IPS-18a (cell line): ENCODE data around the gene IRS2.
A peak's percentile ranks its signal among the peaks of the same experiment; 100 is the strongest.
"Not testable (repeated sequence)": the region's sequence is repeated elsewhere in the genome, so short reads cannot be mapped to it uniquely, and the experiment has no call there.

Experiments
- H3K27ac ChIP-seq: one replicate; pipeline ENCODE4 v1.5.1; 2013; ENCODE audit warnings: low read length
- H3K27me3 ChIP-seq: one replicate; pipeline ENCODE4 v1.6.1; 2013; ENCODE audit warnings: mild to moderate bottlenecking, low read length; ENCODE audit not compliant: control insufficient read depth, insufficient read depth
- H3K36me3 ChIP-seq: one replicate; pipeline ENCODE4 v1.6.1; 2013; ENCODE audit warnings: low read depth, low read length; ENCODE audit not compliant: control insufficient read depth
- H3K4me1 ChIP-seq: one replicate; pipeline ENCODE4 v1.6.1; 2013; ENCODE audit warnings: low read depth, low read length; ENCODE audit not compliant: control insufficient read depth
- H3K4me3 ChIP-seq: one replicate; pipeline ENCODE4 v1.5.1; 2013; ENCODE audit warnings: low read length
- H3K9ac ChIP-seq: one replicate; pipeline ENCODE4 v1.6.1; 2013; ENCODE audit warnings: mild to moderate bottlenecking, low read length, moderate library complexity
- H3K9me3 ChIP-seq: one replicate; pipeline ENCODE4 v1.6.1; 2013; ENCODE audit warnings: low read depth, low read length; ENCODE audit not compliant: control insufficient read depth

Gene IRS2

DNA sequence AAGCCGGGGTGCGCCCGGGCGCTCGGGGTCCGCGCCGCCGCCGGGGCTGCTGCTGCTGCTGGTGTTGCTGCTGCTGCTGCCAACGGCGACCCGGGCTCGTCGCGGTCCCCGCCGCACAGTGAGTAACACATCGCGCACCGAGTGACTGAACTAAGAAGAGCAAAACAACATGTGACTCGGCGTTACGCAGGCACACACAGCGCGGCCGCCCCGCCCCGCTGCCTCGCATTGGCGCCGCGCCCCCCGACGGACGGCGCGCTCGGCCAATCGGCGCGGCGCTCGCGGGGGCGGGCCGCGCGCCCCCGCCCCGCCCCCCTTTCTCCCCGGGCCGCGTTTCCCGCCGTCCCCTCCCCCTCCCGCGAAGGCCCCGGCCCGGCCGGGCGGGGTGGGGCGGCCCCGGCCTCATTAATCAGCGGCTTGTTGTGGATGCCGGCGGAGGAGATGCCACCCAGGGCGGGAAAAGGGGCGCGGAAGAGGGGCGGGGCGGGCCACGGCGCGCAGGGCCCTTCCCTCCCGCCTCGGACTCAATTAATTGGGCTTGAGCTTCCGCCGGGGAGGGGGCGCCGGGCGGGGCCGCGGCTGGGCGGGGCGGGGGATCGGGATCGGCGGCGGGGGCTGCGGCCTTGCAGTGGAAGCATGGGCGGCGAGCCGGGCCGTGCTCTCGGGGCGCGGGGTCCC lies at the start of gene IRS2:
TSS of gene IRS2 (minus strand) at position 127 of the 678 bp plus-strand sequence. CDS start 530 bp downstream, outside the sequence.
- Histone ChIP-seq H3K27me3 (peaks cover 12% of the 10 kb centered on the region), H3K36me3 (no peaks in the 10 kb centered on the region), H3K9me3 (no peaks in the 10 kb centered on the region), H3K9ac (peak within 1 kb of the TSS; percentile 67), H3K4me1 (peaks cover 6% of the 10 kb centered on the region), H3K4me3 (peak within 1 kb of the TSS; percentile 72), H3K27ac (no peak within 1 kb of the TSS)

DNA sequence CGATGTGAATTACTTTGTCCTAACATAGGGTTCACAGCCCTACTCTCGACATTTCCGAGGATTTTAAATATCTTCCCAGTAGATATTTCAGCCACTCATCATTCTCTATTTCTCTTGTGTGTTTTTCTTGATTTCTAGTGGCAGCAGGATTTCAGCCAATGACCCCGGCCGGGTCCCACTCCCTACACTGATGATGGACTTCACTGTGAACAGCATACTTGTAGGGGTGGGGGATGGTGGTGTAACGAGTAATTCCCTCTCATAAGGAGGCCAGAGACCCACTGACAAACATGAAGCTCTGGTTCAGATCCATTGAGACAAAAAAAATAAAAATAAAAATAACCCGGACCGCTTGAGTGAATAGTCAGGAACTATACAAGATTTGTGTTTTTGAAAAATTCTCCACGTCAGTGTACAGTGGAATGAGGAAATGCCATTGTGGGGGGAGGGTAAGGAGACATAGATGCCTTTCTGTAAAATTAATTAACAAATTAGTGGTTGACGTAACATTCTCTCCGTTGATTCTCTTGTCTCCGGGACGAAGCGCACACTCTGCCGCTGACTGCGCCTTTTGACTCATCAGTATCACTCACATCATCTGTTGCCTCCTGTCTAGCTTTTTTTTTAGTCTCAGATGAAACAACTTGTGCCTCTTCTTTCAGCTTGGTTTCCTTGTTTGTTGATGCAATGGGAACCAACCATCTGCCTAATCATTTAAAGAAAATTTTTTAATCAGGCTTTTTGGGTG lies 48.8 kb upstream of the IRS2 start:
- H3K27ac ChIP-seq: no peak overlapping the region
- H3K9me3 ChIP-seq: no peaks in the 10 kb centered on the region
- H3K27me3 ChIP-seq: no peaks in the 10 kb centered on the region
- H3K9ac ChIP-seq: no peak overlapping the region
- H3K4me3 ChIP-seq: no peak overlapping the region
- H3K36me3 ChIP-seq: no peaks in the 10 kb centered on the region
- no peaks in the 10 kb centered on the region for H3K4me1 ChIP-seq

DNA sequence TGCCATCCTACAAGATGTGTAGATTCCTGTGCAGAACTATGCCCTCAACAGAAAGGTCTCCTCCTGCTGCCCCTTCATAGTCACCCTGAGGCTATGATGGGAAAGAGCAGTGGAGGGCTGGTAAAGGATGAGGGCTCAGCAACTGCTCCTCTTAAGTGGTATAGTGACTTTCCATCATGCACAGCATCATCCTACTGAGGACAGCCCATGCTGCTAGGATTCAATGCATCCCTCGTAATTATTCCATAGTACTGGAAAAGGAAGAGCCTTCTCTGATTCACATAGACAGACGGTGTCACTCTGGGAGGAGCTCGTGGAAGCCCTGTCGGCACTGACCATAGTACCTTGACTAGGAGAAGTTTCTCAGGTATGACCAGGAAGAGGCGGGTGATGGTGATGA lies 47.6 kb upstream of the IRS2 start:
- no peak overlapping the region for H3K9ac ChIP-seq

GRCh38 chr13:109833071-109833470 lies 46.7 kb upstream of the IRS2 start:
- no peak overlapping the region for H3K27ac ChIP-seq
- no peak overlapping the region for H3K9ac ChIP-seq
- no peaks in the 10 kb centered on the region for H3K27me3 ChIP-seq

More for the DNA sequence above, 47.6 kb upstream of the IRS2 start:
- Histone ChIP-seq H3K27ac (no peak overlapping the region), H3K4me1 (no peaks in the 10 kb centered on the region), H3K27me3 (no peaks in the 10 kb centered on the region), H3K4me3 (no peak overlapping the region), H3K9me3 (peaks cover 4% of the 10 kb centered on the region), H3K36me3 (no peaks in the 10 kb centered on the region)

GRCh38 chr13:109828591-109829316 lies 42.4 kb upstream of the IRS2 start:
- H3K36me3 ChIP-seq, H3K4me3 ChIP-seq, H3K4me1 ChIP-seq, H3K9ac ChIP-seq, H3K9me3 ChIP-seq, H3K27ac ChIP-seq, H3K27me3 ChIP-seq: not testable (repeated sequence)

More at GRCh38 chr13:109833071-109833470, 46.7 kb upstream of the IRS2 start:
- no peaks in the 10 kb centered on the region for H3K36me3 ChIP-seq
- H3K4me1 ChIP-seq: no peaks in the 10 kb centered on the region
- H3K9me3 ChIP-seq: peaks cover 4% of the 10 kb centered on the region
- H3K4me3 ChIP-seq: no peak overlapping the region

DNA sequence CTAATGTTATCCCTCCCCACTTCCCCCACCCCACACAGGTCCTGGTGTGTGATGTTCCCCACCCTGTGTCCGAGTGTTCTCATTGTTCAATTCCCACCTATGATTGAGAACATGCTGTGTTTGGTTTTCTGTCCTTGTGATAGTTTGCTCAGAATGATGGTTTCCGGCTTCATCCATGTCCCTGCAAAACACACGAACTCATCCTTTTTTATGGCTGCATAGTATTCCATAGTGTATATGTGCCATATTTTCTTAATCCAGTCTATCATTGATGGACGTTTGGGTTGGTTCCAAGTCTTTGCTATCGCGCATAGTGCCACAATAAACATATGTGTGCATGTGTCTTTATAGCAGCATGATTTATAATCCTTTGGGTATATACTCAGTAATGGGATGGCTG lies 36.8 kb upstream of the IRS2 start:
- H3K9ac ChIP-seq, H3K9me3 ChIP-seq, H3K4me1 ChIP-seq, H3K27me3 ChIP-seq, H3K4me3 ChIP-seq, H3K36me3 ChIP-seq, H3K27ac ChIP-seq: not testable (repeated sequence)

DNA sequence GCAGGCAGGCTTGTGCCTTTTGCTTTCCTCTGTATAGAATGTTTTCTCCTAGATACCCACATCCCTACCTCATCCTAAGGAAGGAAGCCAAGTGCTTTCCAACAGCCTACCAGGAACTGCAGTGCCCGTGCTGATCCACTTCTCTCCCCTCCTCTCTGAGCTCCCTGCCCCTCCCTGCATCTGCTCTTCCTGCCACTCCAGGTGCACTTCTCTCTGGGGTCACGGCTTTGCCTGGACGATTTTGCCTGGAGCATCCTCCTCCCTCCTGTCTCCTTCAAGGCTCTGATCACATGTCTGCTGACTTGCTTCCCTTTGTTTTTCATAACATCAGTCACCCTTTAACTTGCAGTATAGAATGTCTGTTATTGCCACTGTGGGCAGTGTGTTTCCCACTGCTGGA lies 34.7 kb upstream of the IRS2 start:
- H3K9me3 ChIP-seq: no peaks in the 10 kb centered on the region
- peaks cover 17% of the 10 kb centered on the region for H3K4me1 ChIP-seq
- H3K36me3 ChIP-seq: no peaks in the 10 kb centered on the region
- no peaks in the 10 kb centered on the region for H3K27me3 ChIP-seq
- no peak overlapping the region for H3K9ac ChIP-seq
- no peak overlapping the region for H3K4me3 ChIP-seq
- H3K27ac ChIP-seq: no peak overlapping the region

DNA sequence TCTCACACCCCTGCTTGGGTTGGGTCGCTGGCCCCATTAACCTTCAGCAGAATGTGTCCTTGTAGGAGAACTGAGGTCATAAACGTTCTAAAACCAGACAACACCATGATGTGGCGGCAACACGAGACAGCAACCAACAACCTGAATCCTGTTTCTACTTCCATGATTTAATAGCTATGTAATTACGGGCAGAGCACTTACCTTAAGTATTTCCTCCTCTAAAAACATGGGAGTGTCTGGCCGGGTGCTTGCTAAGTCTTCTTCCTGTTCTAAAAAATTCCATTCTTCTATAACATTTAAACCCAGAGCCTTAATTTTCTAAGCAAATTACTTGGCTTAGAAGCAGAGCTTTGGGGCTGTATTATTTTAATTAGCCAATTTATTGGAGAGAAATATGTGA lies 33.5 kb upstream of the IRS2 start:
- H3K4me1 ChIP-seq: peaks cover 20% of the 10 kb centered on the region
- no peaks in the 10 kb centered on the region for H3K9me3 ChIP-seq
- no peak overlapping the region for H3K27ac ChIP-seq
- H3K9ac ChIP-seq: no peak overlapping the region
- H3K27me3 ChIP-seq: no peaks in the 10 kb centered on the region
- no peak overlapping the region for H3K4me3 ChIP-seq
- no peaks in the 10 kb centered on the region for H3K36me3 ChIP-seq

DNA sequence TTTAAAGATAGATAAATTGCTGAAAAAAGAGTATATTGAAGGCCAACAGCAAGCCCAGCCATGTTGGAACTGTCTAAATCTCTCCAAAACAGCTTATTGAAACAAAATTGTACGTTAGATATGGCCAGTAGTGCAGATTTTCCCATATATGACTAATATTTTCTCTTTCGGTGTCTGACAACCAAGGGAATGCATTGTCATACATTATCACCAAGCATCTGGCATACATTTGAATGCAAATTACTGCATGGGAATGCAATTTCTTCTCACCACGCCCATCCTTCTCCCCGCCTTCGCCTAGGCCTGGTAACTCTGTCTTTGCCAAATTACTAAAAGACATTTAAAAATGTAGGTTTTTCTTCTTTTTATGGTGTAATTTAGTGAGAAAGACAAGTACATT lies 32.5 kb upstream of the IRS2 start:
- peaks cover 20% of the 10 kb centered on the region for H3K4me1 ChIP-seq
- H3K9ac ChIP-seq: no peak overlapping the region
- H3K36me3 ChIP-seq: no peaks in the 10 kb centered on the region
- no peaks in the 10 kb centered on the region for H3K27me3 ChIP-seq
- no peaks in the 10 kb centered on the region for H3K9me3 ChIP-seq
- no peak overlapping the region for H3K27ac ChIP-seq
- no peak overlapping the region for H3K4me3 ChIP-seq

DNA sequence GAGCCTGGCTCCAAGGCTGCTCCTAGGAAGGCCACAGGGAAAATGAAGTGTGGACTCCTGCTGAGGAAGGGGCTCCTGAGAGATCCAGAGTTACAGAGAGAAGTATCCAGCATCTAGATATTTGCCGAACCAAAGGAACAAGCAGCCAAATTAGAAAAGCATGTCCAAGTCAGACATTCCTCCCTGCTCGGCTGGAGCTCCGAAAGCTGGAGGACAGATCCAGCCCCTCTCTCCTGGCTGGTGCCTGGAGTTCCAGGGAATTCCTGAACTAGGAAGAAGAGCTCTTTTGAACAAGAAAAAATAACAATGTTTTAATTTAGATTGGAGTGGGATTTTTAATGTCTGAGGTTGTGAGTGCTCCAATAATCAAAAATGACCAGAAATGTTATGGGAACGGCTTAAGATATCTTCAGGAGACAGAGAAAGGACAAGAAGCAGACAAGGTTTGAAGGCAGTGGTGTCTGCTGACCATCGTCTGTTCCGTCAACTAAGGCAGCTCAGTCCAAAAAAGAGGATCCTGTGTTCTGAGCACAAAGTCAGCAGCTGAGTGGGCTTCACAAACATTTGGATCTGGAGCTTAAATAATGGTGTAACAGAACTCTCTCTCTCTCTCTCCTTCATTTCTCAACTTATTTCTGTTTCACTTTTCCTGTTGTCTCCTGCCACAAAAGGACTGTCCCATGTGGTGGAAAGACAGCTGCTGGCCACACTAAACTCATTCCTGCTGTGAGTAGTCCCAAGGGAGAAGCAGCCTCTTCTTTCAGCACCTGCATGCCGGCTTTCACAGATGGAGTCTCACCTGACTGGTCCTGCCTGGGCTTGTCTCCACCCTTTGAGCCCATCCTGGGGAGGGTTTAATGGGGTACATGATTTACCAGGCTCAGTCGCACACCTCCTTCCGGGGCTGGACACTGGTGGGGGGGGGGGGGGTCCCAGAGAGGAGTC lies 31.5 kb upstream of the IRS2 start:
- no peaks in the 10 kb centered on the region for H3K27me3 ChIP-seq
- no peaks in the 10 kb centered on the region for H3K36me3 ChIP-seq
- H3K27ac ChIP-seq: no peak overlapping the region
- no peak overlapping the region for H3K4me3 ChIP-seq
- no peaks in the 10 kb centered on the region for H3K9me3 ChIP-seq
- peaks cover 20% of the 10 kb centered on the region for H3K4me1 ChIP-seq
- H3K9ac ChIP-seq: no peak overlapping the region

DNA sequence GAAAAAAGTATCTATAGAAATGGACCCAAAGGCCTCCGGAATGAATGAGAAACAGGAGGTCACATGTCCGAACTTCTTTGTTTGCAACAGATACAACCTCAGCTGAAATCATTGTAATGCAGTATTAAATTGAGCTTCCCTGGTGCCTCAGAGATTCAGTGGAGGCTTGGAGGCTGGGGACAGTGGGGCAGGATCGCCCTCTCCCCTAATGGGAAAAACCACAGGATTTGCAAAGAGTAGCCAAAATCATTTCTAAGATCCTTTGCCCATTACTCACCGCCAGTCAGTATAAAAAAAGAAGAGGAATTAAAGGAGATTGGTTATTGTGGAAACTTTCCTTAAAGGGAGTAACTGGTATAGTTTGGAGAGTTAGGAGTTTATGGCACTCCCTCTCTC lies 30.4 kb upstream of the IRS2 start:
- Histone ChIP-seq H3K27ac (no peak overlapping the region), H3K4me3 (no peak overlapping the region), H3K4me1 (peaks cover 20% of the 10 kb centered on the region), H3K36me3 (no peaks in the 10 kb centered on the region), H3K9me3 (no peaks in the 10 kb centered on the region), H3K9ac (no peak overlapping the region), H3K27me3 (no peaks in the 10 kb centered on the region)
